Neural cell (in vitro differentiated cells): ENCODE data around the gene H2BK1. TPM values are rescaled to one million over a fixed set of nuclear protein-coding genes. Genes with fewer than 3 reads are reported as not detected.
A peak's percentile ranks its signal among the peaks of the same experiment; 100 is the strongest.

Experiments
- H2AFZ ChIP-seq: fragments of 200-600, 300-800 bp; sonication (generic), shearing (Covaris generic); 2 replicates; pipeline ENCODE4 v1.6.0; 2014; ENCODE audit warnings: low read depth, mild to moderate bottlenecking, antibody characterized with exemption, low read length, moderate library complexity
- H3F3A ChIP-seq: fragments of 200-600 bp; shearing (Covaris generic); 2 replicates; pipeline ENCODE4 v1.6.1; 2016; ENCODE audit warnings: mild to moderate bottlenecking, moderate library complexity, mixed read lengths, antibody characterized with exemption, low read length; ENCODE audit not compliant: insufficient read depth, poor library complexity, severe bottlenecking
- H3K27ac ChIP-seq: fragments of 200-600, 300-800 bp; sonication (generic), shearing (Covaris generic); 2 replicates; pipeline ENCODE4 v1.5.1; 2014; ENCODE audit warnings: mild to moderate bottlenecking, low read length, moderate library complexity
- H3K27me3 ChIP-seq: fragments of 300-800, 200-600 bp; sonication (generic), shearing (Covaris generic); 2 replicates; pipeline ENCODE4 v1.6.0; 2014; ENCODE audit warnings: mild to moderate bottlenecking, low read depth, low read length, moderate library complexity; ENCODE audit not compliant: insufficient read depth
- H3K36me3 ChIP-seq: fragments of 300-800, 200-600 bp; sonication (generic), shearing (Covaris generic); 2 replicates; pipeline ENCODE4 v1.5.1; 2014; ENCODE audit warnings: mild to moderate bottlenecking, antibody characterized with exemption, low read length, moderate library complexity; ENCODE audit not compliant: insufficient read depth
- H3K4me2 ChIP-seq: fragments of 300-800, 200-600 bp; sonication (generic), shearing (Covaris generic); 2 replicates; pipeline ENCODE4 v1.6.0; 2014; ENCODE audit warnings: mild to moderate bottlenecking, low read length
- H3K4me3 ChIP-seq: fragments of 300-800, 200-600 bp; sonication (generic), shearing (Covaris generic); 2 replicates; pipeline ENCODE4 v1.5.1; 2014; ENCODE audit warnings: mild to moderate bottlenecking, low read length, moderate library complexity
- H3K79me2 ChIP-seq: fragments of 200-600 bp; shearing (Covaris generic); replicated peaks from 2 replicates; pipeline ENCODE4 v1.6.0; 2014; ENCODE audit warnings: mild to moderate bottlenecking, low read length, moderate library complexity; ENCODE audit not compliant: insufficient read depth
- H3K9ac ChIP-seq: fragments of 300-800, 200-600 bp; sonication (generic), shearing (Covaris generic); 2 replicates; pipeline ENCODE4 v1.6.1; 2016; ENCODE audit warnings: mild to moderate bottlenecking, low read length, mixed read lengths
- H3K9me2 ChIP-seq: fragments of 200-600 bp; shearing (Covaris generic); 2 replicates; pipeline ENCODE4 v1.6.1; 2016; ENCODE audit warnings: mild to moderate bottlenecking, low read length, mixed read lengths; ENCODE audit not compliant: insufficient read depth
- H3K9me3 ChIP-seq: fragments of 200-600, 300-800 bp; sonication (generic), shearing (Covaris generic); 2 replicates; pipeline ENCODE4 v1.6.1; 2016; ENCODE audit warnings: mild to moderate bottlenecking, mixed run types, low read length, moderate library complexity, mixed read lengths
- H4K20me1 ChIP-seq: fragments of 200-600 bp; shearing (Covaris generic); 2 replicates; pipeline ENCODE4 v1.6.1; 2016; ENCODE audit warnings: mild to moderate bottlenecking, mixed run types; ENCODE audit not compliant: insufficient read depth
- EP300 ChIP-seq: fragments of 450-650 bp; conservative IDR thresholded peaks from 2 replicates; pipeline ENCODE4 v1.6.1; 2014; ENCODE audit warnings: antibody characterized with exemption, mild to moderate bottlenecking, moderate library complexity; ENCODE audit not compliant: poor library complexity, severe bottlenecking
- EZH2 ChIP-seq: fragments of 200-600, 300-800 bp; shearing (Covaris generic), sonication (generic); IDR thresholded peaks from 2 replicates; pipeline ENCODE4 v1.6.1; 2014; ENCODE audit warnings: antibody characterized with exemption, low read length, borderline replicate concordance, mild to moderate bottlenecking; ENCODE audit not compliant: insufficient read depth, poor library complexity, severe bottlenecking
- MXI1 ChIP-seq: fragments of 450-650 bp; conservative IDR thresholded peaks from 2 replicates; pipeline ENCODE4 v1.6.1; 2014; ENCODE audit warnings: antibody characterized with exemption, mild to moderate bottlenecking; ENCODE audit not compliant: poor library complexity, severe bottlenecking
- POLR2AphosphoS5 ChIP-seq: IDR thresholded peaks from 2 replicates; pipeline ENCODE4 v1.6.1; 2012
- RAD21 ChIP-seq: fragments of 450-650 bp; conservative IDR thresholded peaks from 2 replicates; pipeline ENCODE4 v1.6.1; 2014; ENCODE audit warnings: antibody characterized with exemption, mild to moderate bottlenecking, moderate library complexity
- SMC3 ChIP-seq: fragments of 450-650 bp; conservative IDR thresholded peaks from 2 replicates; pipeline ENCODE4 v1.6.1; 2014; ENCODE audit warnings: antibody characterized with exemption, mild to moderate bottlenecking, moderate library complexity; ENCODE audit not compliant: poor library complexity
- TAF1 ChIP-seq: IDR thresholded peaks from 2 replicates; pipeline ENCODE4 v1.6.1; 2012; ENCODE audit warnings: low read depth
- polyA plus RNA-seq: library from polyadenylated mRNA; depleted of rRNA; stranded (reverse); fragments of >200 nt; gene quantifications from 2 replicates; pipeline ENCODE4 v1.2.3, GENCODE V29; 2014
- TF ChIP-seq, protein P1 (sequence below): fragments of 450-650 bp; IDR thresholded peaks from 2 replicates; pipeline ENCODE4 v1.5.1; 2014; ENCODE audit warnings: antibody characterized with exemption, mild to moderate bottlenecking, moderate library complexity; ENCODE audit not compliant: poor library complexity, severe bottlenecking
- TF ChIP-seq, protein P2 (sequence below): IDR thresholded peaks from 2 replicates; pipeline ENCODE4 v1.6.1; 2012; ENCODE audit warnings: borderline replicate concordance

The H2BK1 gene
- polyA plus RNA-seq, 1 donor from 2014 or later, result not detected

- Histone ChIP-seq H3K79me2 (peaks cover 16% of the 10 kb centered on the region), H3K9ac (peak overlapping the region; percentile 69), H4K20me1 (no peaks in the 10 kb centered on the region), H3K9me3 (no peaks in the 10 kb centered on the region), H3K9me2 (no peaks in the 10 kb centered on the region), H3F3A (peaks cover 3% of the 10 kb centered on the region), H3K27me3 (no peaks in the 10 kb centered on the region), H3K4me3 (peak overlapping the region; percentile 96), H3K4me2 (peak overlapping the region; percentile 94), H3K36me3 (no peaks in the 10 kb centered on the region), H2AFZ (peak overlapping the region; percentile 71), H3K27ac (peak overlapping the region; percentile 40)
- TF ChIP-seq RAD21 (no peak), EP300 (no peak), SMC3 (no peak), POLR2AphosphoS5 (no peak), EZH2 (no peak), TAF1 (no peak), MXI1 (no peak)
- TF ChIP-seq, protein P1, sequence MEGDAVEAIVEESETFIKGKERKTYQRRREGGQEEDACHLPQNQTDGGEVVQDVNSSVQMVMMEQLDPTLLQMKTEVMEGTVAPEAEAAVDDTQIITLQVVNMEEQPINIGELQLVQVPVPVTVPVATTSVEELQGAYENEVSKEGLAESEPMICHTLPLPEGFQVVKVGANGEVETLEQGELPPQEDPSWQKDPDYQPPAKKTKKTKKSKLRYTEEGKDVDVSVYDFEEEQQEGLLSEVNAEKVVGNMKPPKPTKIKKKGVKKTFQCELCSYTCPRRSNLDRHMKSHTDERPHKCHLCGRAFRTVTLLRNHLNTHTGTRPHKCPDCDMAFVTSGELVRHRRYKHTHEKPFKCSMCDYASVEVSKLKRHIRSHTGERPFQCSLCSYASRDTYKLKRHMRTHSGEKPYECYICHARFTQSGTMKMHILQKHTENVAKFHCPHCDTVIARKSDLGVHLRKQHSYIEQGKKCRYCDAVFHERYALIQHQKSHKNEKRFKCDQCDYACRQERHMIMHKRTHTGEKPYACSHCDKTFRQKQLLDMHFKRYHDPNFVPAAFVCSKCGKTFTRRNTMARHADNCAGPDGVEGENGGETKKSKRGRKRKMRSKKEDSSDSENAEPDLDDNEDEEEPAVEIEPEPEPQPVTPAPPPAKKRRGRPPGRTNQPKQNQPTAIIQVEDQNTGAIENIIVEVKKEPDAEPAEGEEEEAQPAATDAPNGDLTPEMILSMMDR, result no peak
- TF ChIP-seq, protein P2, sequence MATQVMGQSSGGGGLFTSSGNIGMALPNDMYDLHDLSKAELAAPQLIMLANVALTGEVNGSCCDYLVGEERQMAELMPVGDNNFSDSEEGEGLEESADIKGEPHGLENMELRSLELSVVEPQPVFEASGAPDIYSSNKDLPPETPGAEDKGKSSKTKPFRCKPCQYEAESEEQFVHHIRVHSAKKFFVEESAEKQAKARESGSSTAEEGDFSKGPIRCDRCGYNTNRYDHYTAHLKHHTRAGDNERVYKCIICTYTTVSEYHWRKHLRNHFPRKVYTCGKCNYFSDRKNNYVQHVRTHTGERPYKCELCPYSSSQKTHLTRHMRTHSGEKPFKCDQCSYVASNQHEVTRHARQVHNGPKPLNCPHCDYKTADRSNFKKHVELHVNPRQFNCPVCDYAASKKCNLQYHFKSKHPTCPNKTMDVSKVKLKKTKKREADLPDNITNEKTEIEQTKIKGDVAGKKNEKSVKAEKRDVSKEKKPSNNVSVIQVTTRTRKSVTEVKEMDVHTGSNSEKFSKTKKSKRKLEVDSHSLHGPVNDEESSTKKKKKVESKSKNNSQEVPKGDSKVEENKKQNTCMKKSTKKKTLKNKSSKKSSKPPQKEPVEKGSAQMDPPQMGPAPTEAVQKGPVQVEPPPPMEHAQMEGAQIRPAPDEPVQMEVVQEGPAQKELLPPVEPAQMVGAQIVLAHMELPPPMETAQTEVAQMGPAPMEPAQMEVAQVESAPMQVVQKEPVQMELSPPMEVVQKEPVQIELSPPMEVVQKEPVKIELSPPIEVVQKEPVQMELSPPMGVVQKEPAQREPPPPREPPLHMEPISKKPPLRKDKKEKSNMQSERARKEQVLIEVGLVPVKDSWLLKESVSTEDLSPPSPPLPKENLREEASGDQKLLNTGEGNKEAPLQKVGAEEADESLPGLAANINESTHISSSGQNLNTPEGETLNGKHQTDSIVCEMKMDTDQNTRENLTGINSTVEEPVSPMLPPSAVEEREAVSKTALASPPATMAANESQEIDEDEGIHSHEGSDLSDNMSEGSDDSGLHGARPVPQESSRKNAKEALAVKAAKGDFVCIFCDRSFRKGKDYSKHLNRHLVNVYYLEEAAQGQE, result no peak
Observed at GRCh38 chr7:151226560-151226874, 16.2 kb upstream of the H2BK1 start.

- Histone ChIP-seq H2AFZ (no peak overlapping the region), H3K9ac (peak overlapping the region; percentile 69), H3K9me3 (no peaks in the 10 kb centered on the region), H3K9me2 (no peaks in the 10 kb centered on the region), H3K27ac (no peak overlapping the region), H3K79me2 (peaks cover 16% of the 10 kb centered on the region), H3K27me3 (no peaks in the 10 kb centered on the region), H3K4me2 (peak overlapping the region; percentile 94), H3K36me3 (no peaks in the 10 kb centered on the region), H3K4me3 (peak overlapping the region; percentile 96), H4K20me1 (no peaks in the 10 kb centered on the region), H3F3A (peaks cover 3% of the 10 kb centered on the region)
- no peak for TF ChIP-seq MXI1
- TF ChIP-seq RAD21, result no peak
- no peak for TF ChIP-seq EP300
Observed at GRCh38 chr7:151225948-151226510, 15.7 kb upstream of the H2BK1 start.
